Measurements from ENCODE around the gene ZNF148.

DNA sequence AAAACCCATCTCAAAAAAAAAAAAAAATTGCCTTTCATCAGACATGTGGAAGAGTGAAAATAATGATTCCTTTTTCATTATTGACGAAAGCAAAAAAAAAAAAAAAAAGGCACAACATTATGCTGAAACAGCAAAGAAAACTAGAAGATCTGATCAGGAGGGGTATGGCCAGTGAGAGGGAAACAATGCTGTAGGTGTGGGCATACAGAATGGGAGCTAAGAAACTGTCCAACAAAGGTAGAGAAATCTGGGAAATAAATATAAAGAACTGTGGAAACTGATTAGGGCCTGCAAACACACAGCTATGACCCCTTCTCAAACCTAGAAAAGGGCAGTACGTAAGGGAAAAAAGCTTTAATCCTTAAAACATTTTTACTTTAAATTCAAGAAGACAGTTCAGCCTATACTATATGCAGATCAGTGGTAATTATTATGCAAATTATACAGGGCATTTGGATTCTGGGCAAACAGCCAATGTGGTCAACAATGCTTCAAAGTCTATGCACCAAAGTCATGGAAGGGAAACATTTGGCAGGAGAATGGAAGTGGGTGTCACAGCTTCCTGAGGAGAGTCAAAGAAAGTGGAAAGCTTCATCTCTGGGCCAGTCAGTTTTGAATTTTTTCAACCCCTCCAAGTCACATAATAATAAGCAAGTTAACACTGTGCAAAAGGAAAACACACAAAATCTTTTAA, 94.3 kb downstream of the ZNF148 start:
- no peak for TF ChIP-seq POLR2A (IDR thresholded peaks at IDR 0.05)
- TF ChIP-seq, protein P1, sequence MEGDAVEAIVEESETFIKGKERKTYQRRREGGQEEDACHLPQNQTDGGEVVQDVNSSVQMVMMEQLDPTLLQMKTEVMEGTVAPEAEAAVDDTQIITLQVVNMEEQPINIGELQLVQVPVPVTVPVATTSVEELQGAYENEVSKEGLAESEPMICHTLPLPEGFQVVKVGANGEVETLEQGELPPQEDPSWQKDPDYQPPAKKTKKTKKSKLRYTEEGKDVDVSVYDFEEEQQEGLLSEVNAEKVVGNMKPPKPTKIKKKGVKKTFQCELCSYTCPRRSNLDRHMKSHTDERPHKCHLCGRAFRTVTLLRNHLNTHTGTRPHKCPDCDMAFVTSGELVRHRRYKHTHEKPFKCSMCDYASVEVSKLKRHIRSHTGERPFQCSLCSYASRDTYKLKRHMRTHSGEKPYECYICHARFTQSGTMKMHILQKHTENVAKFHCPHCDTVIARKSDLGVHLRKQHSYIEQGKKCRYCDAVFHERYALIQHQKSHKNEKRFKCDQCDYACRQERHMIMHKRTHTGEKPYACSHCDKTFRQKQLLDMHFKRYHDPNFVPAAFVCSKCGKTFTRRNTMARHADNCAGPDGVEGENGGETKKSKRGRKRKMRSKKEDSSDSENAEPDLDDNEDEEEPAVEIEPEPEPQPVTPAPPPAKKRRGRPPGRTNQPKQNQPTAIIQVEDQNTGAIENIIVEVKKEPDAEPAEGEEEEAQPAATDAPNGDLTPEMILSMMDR (IDR thresholded peaks at IDR 0.05): no peak
